ENCODE results near the gene ICAM1.

The ICAM1 gene, protein sequence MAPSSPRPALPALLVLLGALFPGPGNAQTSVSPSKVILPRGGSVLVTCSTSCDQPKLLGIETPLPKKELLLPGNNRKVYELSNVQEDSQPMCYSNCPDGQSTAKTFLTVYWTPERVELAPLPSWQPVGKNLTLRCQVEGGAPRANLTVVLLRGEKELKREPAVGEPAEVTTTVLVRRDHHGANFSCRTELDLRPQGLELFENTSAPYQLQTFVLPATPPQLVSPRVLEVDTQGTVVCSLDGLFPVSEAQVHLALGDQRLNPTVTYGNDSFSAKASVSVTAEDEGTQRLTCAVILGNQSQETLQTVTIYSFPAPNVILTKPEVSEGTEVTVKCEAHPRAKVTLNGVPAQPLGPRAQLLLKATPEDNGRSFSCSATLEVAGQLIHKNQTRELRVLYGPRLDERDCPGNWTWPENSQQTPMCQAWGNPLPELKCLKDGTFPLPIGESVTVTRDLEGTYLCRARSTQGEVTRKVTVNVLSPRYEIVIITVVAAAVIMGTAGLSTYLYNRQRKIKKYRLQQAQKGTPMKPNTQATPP

GRCh38 chr19:10270616-10271394, at the start of gene ICAM1:
Gene ICAM1 (plus strand): TSS chr19:10271120. CDS start chr19:10271160, 40 bp downstream.
- Histone ChIP-seq H3K27me3 (ENCODE audit: insufficient read depth, low read length) (no peaks in the 10 kb centered on the region), H3K9me3 (ENCODE audit: low read length) (no peaks in the 10 kb centered on the region), H3K4me3 (ENCODE audit: low read length) (peak within 1 kb of the TSS; percentile 34), H3K36me3 (ENCODE audit: insufficient read depth, low read length) (no peaks in the 10 kb centered on the region), H2AFZ (ENCODE audit: low read depth, low read length) (peak within 1 kb of the TSS; percentile 46), H3K4me1 (ENCODE audit: insufficient read depth, low read length) (peaks cover 12% of the 10 kb centered on the region)

- H3K36me3 ChIP-seq (ENCODE audit: insufficient read depth, low read length): peaks cover 17% of the 10 kb centered on the region
- H3K27me3 ChIP-seq (ENCODE audit: insufficient read depth, low read length): no peaks in the 10 kb centered on the region
- no peak overlapping the region for H2AFZ ChIP-seq (ENCODE audit: low read depth, low read length)
- H3K9me3 ChIP-seq (ENCODE audit: low read length): no peaks in the 10 kb centered on the region
- no peaks in the 10 kb centered on the region for H3K4me1 ChIP-seq (ENCODE audit: insufficient read depth, low read length)
- no peak overlapping the region for H3K4me3 ChIP-seq (ENCODE audit: low read length)
Observed at GRCh38 chr19:10222201-10222890, 48.6 kb upstream of the ICAM1 start.

GRCh38 chr19:10223488-10224213, 47.3 kb upstream of the ICAM1 start:
- Histone ChIP-seq H3K4me1 (ENCODE audit: insufficient read depth, low read length) (no peaks in the 10 kb centered on the region), H3K36me3 (ENCODE audit: insufficient read depth, low read length) (peaks cover 17% of the 10 kb centered on the region), H3K4me3 (ENCODE audit: low read length) (no peak overlapping the region), H3K27me3 (ENCODE audit: insufficient read depth, low read length) (no peaks in the 10 kb centered on the region), H2AFZ (ENCODE audit: low read depth, low read length) (no peak overlapping the region), H3K9me3 (ENCODE audit: low read length) (no peaks in the 10 kb centered on the region)

DNA sequence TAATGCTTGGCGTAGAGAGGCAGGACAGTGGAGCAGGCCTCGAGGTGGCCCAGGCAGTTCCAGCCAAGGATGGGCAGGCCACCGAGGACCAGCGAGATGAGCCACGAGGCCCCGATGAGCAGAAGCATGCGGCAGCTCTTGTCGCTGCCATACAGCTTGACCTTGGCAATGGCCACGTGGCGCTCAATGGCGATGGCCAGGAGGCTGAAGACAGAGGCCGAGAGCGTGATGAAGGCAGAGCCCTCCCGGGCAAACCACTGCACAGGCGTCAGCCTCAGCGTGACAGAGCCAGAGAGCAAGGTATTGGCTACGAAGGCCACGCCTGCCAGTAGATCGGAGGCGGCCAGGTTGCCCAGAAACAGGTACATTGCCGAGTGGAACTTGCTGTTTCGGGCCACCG, 46.6 kb upstream of the ICAM1 start:
- Histone ChIP-seq H2AFZ (ENCODE audit: low read depth, low read length) (no peak overlapping the region), H3K4me3 (ENCODE audit: low read length) (no peak overlapping the region), H3K27me3 (ENCODE audit: insufficient read depth, low read length) (no peaks in the 10 kb centered on the region), H3K36me3 (ENCODE audit: insufficient read depth, low read length) (peaks cover 17% of the 10 kb centered on the region), H3K4me1 (ENCODE audit: insufficient read depth, low read length) (no peaks in the 10 kb centered on the region), H3K9me3 (ENCODE audit: low read length) (no peaks in the 10 kb centered on the region)

DNA sequence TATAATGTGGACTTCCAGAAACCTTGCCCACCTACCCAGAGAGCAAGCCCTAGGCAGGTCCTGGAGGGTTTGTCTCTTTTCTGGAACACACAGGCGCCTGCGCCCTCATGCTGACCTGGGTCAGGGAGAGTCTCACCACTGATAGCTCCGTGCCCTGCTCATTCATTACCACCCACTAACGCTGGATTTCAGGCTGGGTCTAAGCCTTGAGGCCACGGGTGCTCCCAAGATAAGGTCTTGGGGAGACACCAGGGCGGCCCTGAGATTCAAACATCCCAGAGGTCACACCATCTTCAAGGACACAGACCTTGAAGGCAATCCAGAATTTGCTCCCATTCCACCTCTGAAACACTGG, 44.9 kb upstream of the ICAM1 start:
- Histone ChIP-seq H3K4me1 (ENCODE audit: insufficient read depth, low read length) (peaks cover 6% of the 10 kb centered on the region), H3K36me3 (ENCODE audit: insufficient read depth, low read length) (peaks cover 17% of the 10 kb centered on the region), H3K4me3 (ENCODE audit: low read length) (no peak overlapping the region), H2AFZ (ENCODE audit: low read depth, low read length) (no peak overlapping the region), H3K27me3 (ENCODE audit: insufficient read depth, low read length) (no peaks in the 10 kb centered on the region), H3K9me3 (ENCODE audit: low read length) (no peaks in the 10 kb centered on the region)

GRCh38 chr19:10226376-10227025, 44.4 kb upstream of the ICAM1 start:
- Histone ChIP-seq H3K4me1 (ENCODE audit: insufficient read depth, low read length) (peaks cover 6% of the 10 kb centered on the region), H3K27me3 (ENCODE audit: insufficient read depth, low read length) (no peaks in the 10 kb centered on the region), H3K4me3 (ENCODE audit: low read length) (no peak overlapping the region), H2AFZ (ENCODE audit: low read depth, low read length) (no peak overlapping the region), H3K36me3 (ENCODE audit: insufficient read depth, low read length) (peaks cover 17% of the 10 kb centered on the region), H3K9me3 (ENCODE audit: low read length) (no peaks in the 10 kb centered on the region)

DNA sequence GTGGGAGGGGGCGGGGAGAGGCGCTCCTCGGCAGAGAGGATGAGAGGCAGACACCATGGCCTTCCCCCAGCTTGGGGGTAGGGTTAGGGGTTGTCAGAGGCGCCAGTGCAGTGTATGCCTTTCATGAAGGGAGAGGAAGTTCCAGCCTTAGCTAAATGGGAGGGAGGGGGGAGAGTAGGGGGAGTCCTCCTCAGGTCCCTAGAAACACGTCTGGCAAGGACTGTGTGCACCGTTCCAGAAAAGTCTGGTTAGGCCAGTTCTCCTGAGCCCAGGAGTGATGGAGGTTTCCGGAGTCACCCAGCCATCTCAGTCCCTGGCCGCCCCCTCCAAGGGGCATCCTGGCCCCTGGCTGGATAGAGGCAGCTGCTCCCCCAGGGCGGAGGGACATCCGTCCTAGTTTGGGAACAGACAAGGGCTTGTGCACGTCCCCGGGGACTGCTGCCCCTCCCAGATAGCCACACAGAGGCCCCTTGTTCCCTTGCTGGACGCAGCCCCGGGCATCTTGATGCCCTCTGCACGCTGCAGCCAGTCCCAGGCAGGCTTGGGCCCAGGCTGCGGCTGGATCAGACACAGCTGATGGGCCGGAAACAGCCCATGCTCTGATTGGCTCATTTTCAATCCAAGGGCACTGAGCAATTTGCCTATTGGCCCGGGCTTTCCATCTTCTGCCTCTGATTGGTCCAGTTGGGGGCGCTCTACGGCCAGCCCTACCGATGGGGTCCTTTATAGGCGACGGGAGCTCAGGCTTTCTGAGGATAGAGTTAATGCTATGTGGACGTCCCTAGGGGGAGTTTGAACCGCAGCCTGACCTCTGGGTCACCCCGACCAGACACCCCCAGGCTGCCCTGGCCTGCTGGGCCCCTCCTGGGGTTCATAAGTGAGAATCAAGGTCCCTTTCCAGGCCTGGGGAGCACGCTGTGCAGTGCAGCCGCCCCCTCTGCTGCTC, 43.6 kb upstream of the ICAM1 start:
- H3K4me3 ChIP-seq (ENCODE audit: low read length): no peak overlapping the region

GRCh38 chr19:10228393-10228792, 42.5 kb upstream of the ICAM1 start:
- no peaks in the 10 kb centered on the region for H3K9me3 ChIP-seq (ENCODE audit: low read length)
- H3K27me3 ChIP-seq (ENCODE audit: insufficient read depth, low read length): no peaks in the 10 kb centered on the region
- no peak overlapping the region for H2AFZ ChIP-seq (ENCODE audit: low read depth, low read length)
- H3K4me1 ChIP-seq (ENCODE audit: insufficient read depth, low read length): peaks cover 6% of the 10 kb centered on the region
- no peak overlapping the region for H3K4me3 ChIP-seq (ENCODE audit: low read length)
- peaks cover 15% of the 10 kb centered on the region for H3K36me3 ChIP-seq (ENCODE audit: insufficient read depth, low read length)

More for the DNA sequence above, 43.6 kb upstream of the ICAM1 start:
- peaks cover 17% of the 10 kb centered on the region for H3K36me3 ChIP-seq (ENCODE audit: insufficient read depth, low read length)
- H3K9me3 ChIP-seq (ENCODE audit: low read length): no peaks in the 10 kb centered on the region
- peaks cover 6% of the 10 kb centered on the region for H3K4me1 ChIP-seq (ENCODE audit: insufficient read depth, low read length)
- H2AFZ ChIP-seq (ENCODE audit: low read depth, low read length): no peak overlapping the region
- H3K27me3 ChIP-seq (ENCODE audit: insufficient read depth, low read length): no peaks in the 10 kb centered on the region

- H3K4me1 ChIP-seq (ENCODE audit: insufficient read depth, low read length): peaks cover 6% of the 10 kb centered on the region
- H3K27me3 ChIP-seq (ENCODE audit: insufficient read depth, low read length): no peaks in the 10 kb centered on the region
- H2AFZ ChIP-seq (ENCODE audit: low read depth, low read length): no peak overlapping the region
- peaks cover 10% of the 10 kb centered on the region for H3K36me3 ChIP-seq (ENCODE audit: insufficient read depth, low read length)
- no peaks in the 10 kb centered on the region for H3K9me3 ChIP-seq (ENCODE audit: low read length)
- no peak overlapping the region for H3K4me3 ChIP-seq (ENCODE audit: low read length)
Observed at GRCh38 chr19:10228920-10229319, 42.0 kb upstream of the ICAM1 start.

GRCh38 chr19:10230173-10230860, 40.6 kb upstream of the ICAM1 start:
- peak overlapping the region; percentile 95 for H2AFZ ChIP-seq (ENCODE audit: low read depth, low read length)
- H3K36me3 ChIP-seq (ENCODE audit: insufficient read depth, low read length): no peaks in the 10 kb centered on the region
- H3K4me3 ChIP-seq (ENCODE audit: low read length): peak overlapping the region; percentile 92
- H3K9me3 ChIP-seq (ENCODE audit: low read length): no peaks in the 10 kb centered on the region
- H3K4me1 ChIP-seq (ENCODE audit: insufficient read depth, low read length): peaks cover 6% of the 10 kb centered on the region
- H3K27me3 ChIP-seq (ENCODE audit: insufficient read depth, low read length): no peaks in the 10 kb centered on the region
